Bone marrow (tissue), 2 donors: Measurements from ENCODE around the gene TUNAR.
"Not testable (repeated sequence)": the region's sequence is repeated elsewhere in the genome, so short reads cannot be mapped to it uniquely, and the experiment has no call there.

Experiments
- DNase-seq, 2 donors: peaks; one replicate each; lab custom pipeline; 2025; lab: John Stamatoyannopoulos, UW

The TUNAR gene

GRCh38 chr14:95918466-95918865 lies 41.8 kb downstream of the TUNAR start:
- DNase-seq = no peak

GRCh38 chr14:95920769-95921438 lies 44.3 kb downstream of the TUNAR start:
- no peak for DNase-seq

DNA sequence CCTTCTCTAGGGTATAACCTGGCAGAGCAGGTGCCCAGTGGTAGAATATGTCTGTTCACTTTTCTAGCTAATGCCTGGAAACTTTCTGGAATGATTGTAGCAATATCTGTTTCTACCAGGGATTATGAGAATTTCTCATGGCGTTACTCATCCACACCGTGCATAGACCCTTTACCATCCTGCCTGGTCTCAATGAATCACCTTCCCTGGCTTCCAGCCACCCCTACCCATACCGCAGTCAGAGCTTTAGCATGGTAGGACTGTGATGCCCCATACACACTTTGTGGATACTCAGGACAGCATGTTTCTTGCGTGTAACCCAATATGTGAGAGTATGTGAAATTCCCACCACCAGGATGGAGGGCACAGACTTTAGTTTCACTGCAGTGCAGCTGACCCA lies 45.4 kb downstream of the TUNAR start:
- DNase-seq = no peak

- no peak for DNase-seq
These were observed 52.1 kb downstream of the TUNAR start for GRCh38 chr14:95928751-95929150.

DNA sequence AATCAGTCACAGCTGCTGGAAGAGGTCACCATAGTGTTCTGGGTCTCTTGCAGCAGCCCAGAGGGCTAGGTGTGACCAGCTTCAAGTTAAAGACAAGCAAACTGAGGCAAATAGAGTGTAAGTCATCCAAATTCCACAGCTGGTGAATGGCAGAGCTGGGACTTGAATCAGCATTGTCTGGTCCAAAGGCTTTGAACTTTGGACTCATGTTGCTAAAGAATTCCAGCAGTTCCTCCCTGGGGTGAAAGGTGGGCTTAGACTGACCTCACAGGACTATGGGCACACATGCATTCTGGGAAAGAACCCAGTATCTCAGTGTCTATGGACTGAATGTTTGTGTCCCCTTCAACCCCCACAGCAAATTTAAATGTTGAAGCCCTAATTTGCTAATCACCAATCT lies 54.8 kb downstream of the TUNAR start:
- no peak for DNase-seq

GRCh38 chr14:95935228-95935822 lies 58.7 kb downstream of the TUNAR start:
- no peak for DNase-seq

GRCh38 chr14:95936041-95936440 lies 59.4 kb downstream of the TUNAR start:
- DNase-seq = no peak

DNA sequence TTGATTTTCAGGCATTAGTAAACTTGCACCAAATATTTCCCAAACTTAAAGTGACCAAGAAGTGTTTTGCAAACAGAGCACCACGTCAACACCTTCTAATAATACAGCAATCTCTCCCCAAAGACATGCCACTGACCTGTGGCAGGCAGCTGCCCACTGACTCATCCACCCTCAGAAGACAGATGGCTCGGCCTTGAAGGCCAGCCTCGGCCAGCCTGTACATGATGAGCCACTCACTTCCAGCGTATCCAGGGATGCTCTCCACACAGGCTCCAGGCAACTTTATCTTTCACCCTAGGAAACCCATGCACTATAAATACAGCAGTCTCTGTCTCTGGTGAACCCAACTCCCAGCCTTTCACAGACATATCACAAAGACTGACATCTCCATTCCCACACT lies 62.7 kb downstream of the TUNAR start:
- DNase-seq = no peak

- DNase-seq = no peak
These were observed 65.3 kb downstream of the TUNAR start for GRCh38 chr14:95941897-95942296.

DNA sequence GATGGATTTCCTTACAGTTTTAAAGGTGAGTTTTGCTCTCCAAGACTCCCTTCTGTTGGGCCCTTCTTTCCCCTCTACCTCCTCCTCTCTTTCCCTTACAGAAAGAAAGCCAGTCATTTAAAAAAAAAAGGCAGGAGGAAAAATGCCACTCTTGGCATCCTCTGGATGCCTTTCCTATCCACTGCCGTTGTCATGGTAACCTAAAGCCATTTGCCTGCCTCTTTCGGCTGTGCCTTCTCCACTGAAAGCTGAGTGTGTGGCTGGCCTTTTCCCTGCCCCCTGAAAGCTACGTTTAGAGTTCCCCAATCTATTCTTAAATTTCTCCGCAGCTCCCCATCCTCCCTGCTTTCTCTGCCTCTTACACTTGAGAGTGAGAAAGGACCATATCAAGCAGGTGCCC lies 67.1 kb downstream of the TUNAR start:
- no peak for DNase-seq

GRCh38 chr14:95944462-95944861 lies 67.8 kb downstream of the TUNAR start:
- no peak for DNase-seq

DNA sequence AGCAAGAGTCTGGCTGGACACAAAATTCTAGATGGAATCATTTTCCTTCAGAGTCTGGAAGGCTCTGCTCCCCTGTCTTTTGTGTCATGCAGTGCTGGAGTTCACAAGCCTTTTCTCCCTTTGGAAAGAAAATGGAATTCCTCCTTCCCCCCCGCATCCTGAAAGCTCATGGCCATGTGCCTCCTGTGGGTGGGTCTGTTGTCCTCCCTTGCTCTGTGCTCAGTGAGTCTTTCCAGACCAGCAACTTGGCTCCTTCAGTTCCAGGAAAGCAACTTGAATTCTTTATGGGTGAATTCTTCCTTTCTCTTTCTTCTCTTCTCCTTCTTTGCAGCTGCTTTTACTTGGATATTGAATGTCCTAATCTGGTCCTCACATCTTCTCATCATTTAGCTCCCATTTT lies 70.2 kb downstream of the TUNAR start:
- DNase-seq = no peak

- no peak for DNase-seq
These were observed 71.9 kb downstream of the TUNAR start for GRCh38 chr14:95948558-95948981.

- DNase-seq = no peak
These were observed 74.7 kb downstream of the TUNAR start for GRCh38 chr14:95951359-95951758.

DNA sequence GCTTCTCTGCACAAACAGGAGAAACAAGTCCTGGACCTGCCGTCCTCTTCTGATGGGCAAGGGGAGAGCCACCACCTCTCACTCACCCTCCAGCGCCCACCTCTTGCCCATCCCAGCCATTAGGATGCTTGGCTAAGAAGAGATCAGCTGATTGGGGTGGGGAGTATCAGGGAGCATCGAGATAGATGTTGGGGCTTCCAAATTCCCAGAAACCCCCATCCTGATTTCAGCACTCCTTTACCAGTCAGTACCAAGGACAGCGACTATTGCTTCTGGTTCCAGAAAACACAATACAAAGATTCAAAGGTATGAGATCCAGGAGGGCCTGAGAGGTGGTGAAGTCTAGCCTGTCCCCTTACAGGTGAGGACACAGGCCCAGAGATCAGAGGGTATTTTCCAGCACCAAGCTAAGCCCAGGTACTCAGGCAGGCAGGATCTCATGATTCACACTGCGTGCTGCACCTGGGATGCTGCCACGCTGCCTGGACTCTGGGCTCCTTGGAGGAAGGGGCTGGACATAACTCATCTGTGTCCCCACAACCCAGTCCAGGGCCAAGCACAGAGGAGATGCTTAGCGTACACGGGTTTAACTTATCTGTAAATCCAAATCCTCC lies 76.6 kb downstream of the TUNAR start:
- no peak for DNase-seq

DNA sequence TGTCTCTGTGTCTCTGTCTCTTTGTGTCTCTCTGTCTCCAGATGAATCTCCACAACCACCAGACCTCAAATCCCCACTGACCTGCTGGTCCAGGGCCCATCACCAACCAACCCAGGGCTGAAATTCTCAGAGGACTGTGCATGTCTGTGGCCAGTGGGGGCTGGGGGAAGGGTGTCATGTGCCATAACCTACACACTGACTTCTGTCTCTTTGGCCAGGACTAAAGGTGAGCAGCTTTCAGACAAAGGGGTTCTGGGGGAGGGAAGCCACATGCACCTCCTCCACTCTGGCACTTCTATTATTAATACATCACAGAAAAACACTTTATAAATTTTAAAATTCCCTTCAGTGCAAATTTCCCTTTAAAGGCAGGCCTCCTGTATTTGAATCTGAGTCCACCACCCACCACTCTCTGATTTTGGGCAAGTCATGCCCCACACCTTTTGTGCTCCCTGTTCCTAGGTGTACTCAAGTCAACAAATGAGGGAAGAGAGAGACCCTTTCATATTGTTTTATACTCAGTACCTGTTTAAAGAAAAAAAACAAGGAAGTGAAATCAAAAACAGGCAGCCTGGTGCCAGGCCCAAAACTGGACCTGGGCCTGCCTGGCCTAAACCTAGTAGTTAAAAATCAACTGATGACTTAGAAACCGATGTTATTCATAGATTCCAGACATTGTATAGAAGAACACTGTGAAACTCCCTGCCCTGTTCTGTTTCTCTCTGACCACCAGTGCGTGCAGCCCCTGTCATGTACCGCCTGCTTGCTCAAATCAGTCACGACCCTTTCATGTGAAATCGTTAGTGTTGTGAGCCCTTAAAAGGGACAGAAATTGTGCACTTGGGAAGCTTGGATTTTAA lies 80.2 kb downstream of the TUNAR start:
- no peak for DNase-seq

DNA sequence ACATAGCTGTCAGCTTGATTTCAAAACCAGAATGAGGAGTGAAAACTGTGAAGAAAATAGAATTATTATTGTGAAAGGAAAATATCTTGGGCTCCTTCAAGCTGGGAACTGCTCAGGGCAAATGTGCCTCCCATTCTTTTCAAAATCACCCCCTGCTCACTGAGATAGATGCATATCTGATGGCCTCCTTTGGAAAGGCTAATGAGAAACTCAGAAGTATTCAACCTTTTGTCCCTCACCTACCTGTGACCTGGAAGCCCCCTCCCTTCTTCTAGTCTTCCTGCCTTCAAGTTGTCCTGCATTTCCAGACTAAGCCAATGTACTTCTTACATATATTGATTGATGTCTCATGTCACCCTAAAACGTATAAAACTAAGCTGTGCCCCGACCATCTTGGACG lies 81.5 kb downstream of the TUNAR start:
- DNase-seq = no peak

DNA sequence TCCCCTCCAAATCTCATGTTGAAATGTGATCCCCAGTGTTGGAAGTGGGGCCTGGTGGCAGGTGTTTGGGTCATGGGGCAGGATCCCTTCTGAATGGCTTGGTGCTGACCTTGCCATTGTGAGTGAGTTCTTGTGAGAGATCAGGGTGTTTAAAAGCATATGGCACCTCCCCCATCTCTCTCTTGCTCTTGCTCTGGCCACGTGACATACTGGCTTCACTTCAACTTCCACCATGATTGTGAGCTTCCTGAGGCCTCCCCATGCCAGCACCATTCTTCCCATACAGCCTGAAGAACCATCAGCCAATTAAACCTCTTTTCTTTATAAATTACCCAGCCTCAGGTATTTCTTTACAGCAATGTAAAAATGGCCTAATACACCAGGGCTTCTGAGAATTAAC lies 82.7 kb downstream of the TUNAR start:
- no peak for DNase-seq

DNA sequence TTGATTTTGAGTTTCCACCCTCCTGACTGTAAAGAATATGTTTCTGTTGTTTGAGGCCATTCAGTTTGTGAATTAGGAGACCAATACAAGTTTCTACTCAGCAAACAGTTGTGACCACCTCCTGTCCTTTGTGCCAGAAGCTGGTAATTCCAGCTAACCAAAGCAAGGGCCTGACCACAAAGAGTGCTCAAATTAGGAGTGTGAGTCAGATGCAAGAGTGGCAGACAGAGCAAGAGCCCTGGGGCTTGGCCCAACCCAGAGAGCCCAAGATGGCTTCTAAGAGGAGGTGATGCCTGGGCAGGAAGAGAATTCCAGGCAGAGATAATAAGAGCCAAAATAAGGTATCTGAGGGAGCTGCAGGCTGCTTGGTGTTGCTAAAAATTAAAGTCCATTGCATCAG lies 84.8 kb downstream of the TUNAR start:
- no peak for DNase-seq

- no peak for DNase-seq
These were observed 88.3 kb downstream of the TUNAR start for GRCh38 chr14:95964901-95965300.

- not testable (repeated sequence) for DNase-seq
These were observed 91.4 kb downstream of the TUNAR start for GRCh38 chr14:95968048-95968447.
